NCI-H2081 (cell line): Measurements from ENCODE around the gene C1RL.

Experiments
- DNase-seq, 2 experiments: peaks; one replicate each; lab custom pipeline; 2025; lab: John Stamatoyannopoulos, UW

The C1RL gene

DNA sequence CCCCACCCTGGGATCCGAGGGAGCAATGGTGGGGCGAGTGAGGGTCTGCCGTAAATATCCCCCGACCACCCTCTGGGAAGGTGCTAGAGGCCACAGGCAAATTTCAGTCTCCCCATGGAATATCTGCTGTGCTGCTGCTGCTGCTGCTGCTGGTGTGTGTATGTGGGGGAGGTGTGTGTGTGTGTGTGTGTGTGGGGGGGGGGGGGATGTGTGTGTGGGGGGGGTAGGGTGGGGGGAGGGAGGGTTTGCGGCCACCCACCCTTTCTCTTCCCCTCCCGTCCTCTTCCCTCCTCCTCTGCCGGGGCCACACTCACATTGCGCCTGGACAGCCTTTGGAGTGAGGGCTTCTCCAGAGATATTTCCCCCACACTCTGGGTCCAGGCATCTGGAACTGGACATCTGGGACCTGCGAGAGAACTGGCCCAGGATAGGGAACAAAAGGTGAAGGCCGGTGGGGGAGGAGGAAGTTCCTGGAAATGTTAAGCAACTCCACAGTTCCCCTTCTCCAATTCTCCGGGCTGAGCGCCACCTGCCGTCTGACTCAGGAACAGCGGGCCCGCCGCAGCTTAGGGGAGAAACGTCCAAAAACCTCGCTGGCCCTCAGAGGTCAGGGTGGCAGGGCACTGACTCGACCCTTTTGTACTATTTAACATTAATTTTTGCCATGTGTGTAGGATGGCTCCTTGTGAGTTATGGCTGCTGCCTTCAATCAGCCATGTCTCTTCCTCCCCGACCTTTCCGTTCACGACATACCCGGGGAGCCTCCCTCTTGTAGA lies at the start of gene C1RL:
Gene C1RL, minus strand, starts transcription at position 419 of the 776 bp plus-strand sequence. Its CDS starts 34 bp downstream, at position 385.
- DNase-seq, result peak; percentile 65 to 81

DNA sequence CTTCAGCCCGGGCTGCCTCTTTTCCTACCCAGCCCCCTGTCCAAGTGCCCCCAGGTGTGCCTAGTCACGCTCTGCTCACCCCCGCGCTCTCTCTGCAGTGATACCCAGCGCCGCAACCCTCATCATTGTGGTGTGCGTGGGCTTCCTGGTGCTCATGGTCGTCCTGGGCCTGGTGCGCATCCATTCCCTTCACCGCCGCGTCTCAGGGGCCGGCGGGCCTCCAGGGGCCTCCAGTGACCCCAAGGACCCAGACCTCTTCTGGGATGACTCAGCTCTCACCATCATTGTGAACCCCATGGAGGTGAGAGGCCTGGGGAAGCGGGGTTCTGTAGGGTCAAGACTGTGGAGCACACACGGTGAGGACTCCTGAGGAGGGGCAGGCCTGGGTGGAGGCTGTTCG lies 48.4 kb upstream of the C1RL start:
- no peak for DNase-seq

DNA sequence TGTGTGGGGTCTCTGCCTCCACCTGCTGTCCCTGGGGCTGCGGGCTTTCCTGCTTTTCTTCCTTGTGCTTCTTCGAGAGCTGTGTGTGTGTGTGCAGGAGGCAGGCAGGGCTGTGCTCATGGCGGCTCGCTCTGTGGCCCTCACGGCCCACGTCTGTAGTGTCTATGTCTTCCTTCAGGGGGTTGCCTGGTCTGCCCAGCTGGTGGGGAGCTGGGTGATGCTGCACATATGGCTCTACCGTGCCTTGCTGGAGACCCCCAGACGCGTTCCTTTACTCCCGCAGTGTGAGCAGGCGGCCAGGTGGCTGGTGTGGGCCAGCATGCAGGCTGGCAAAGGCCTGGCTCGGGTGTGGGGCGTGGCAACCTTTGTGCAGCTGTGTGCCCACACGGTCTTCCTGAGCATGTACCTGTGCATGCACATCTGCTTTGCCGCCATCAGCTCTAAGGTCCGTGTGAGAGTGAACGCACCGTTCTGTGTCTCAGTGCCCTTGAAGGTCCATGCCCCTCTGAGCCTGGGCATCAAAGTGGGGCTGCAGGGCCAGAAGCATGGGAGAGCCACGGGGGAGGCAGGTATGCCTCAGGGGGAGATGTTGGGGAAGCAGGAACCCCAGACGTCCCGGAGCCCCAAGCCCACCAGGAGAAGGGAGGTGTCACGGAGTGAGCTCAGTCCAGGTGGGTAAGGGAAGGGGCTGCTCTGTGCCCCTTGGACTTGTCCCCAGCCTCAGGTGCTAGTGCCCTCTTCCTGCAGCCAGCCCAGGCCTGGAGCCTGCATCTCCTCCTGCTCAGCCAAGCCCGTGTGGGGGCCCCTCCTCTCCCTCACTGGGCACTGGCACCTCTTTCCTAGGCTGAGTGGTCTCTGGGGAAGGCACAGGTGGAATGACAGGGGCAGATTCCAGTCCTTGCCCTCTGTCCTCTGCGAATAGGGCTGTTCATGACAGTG lies 47.5 kb upstream of the C1RL start:
- no peak for DNase-seq

DNA sequence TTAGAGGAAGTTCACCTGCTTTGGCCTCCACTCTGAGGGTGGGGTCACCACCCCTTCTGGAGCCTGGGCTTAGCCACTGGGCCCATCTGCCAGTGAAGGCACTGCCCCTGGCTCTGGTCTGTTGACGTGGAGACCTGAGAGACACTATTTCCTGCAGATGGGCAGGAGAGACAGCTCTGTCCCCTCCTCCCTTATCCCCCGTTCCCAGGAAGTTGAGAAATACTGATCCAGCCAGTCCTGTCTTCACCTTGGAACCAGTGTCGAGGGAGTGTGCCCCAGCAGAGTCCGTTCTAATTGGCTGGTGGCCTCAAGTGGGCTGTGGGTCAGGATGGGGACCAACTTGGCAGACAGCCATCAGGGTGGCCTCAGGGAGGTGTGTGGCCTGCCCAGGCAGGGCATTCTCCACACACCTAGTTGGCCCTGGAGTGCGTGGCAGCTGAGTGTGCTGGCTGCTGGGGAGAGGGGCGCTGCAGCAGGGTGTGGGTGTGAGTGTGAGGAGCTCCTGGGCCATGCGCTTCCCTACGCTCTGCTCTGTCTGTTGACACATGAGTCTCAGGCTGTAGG lies 46.5 kb upstream of the C1RL start:
- DNase-seq, result peak in 1 of 2 experiments; percentile 43

GRCh38 chr12:7154901-7155470 lies 46.0 kb upstream of the C1RL start:
- no peak for DNase-seq

- no peak for DNase-seq
Measured at GRCh38 chr12:7154042-7154441, 45.0 kb upstream of the C1RL start.

DNA sequence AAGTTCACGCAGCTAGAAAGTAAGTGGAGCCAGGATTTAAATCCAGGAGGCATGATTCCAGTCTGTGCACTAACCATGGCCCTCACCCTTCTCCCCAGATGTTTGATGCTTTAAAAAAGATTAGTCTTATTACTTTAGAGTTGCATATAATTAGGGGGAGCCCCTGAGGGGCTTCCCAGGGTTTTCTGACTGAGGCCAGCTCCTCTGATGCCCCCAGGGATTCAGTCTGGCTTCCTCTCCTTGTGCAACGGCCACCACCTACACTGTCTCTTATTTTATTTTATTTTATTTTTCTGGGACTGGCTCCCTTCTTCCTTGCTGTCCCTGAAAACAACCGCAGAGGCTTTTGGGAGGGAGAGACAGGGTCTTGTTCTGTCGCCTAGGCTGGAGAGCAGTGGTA lies 43.8 kb upstream of the C1RL start:
- no peak for DNase-seq

DNA sequence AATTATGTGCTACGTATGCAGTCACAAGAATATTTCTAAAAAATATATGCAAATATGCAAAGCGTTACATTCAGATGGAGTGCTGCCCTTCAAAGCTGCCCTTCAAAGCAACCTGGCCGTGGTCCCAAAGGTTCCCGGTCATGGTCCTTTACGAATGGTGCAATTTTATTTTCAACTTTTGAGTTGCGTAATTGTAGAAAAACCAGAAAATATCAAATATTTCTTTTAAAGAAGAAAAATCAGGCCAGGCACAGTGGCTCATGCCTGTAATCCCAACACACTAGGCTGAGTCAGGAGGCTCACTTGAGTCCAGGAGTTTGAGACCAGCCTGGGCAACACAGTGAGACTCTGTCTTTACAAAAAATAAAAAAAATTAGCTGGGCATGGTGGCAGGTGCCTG lies 42.5 kb upstream of the C1RL start:
- DNase-seq, result no peak

GRCh38 chr12:7150841-7151240 lies 41.8 kb upstream of the C1RL start:
- DNase-seq, result no peak

GRCh38 chr12:7150356-7150755 lies 41.3 kb upstream of the C1RL start:
- no peak for DNase-seq

- no peak for DNase-seq
Measured at GRCh38 chr12:7146906-7147305, 37.9 kb upstream of the C1RL start.

GRCh38 chr12:7146228-7146627 lies 37.2 kb upstream of the C1RL start:
- no peak for DNase-seq

GRCh38 chr12:7145671-7146070 lies 36.7 kb upstream of the C1RL start:
- no peak for DNase-seq

GRCh38 chr12:7144414-7145120 lies 35.6 kb upstream of the C1RL start:
- peak; percentile 18 to 29 for DNase-seq

DNA sequence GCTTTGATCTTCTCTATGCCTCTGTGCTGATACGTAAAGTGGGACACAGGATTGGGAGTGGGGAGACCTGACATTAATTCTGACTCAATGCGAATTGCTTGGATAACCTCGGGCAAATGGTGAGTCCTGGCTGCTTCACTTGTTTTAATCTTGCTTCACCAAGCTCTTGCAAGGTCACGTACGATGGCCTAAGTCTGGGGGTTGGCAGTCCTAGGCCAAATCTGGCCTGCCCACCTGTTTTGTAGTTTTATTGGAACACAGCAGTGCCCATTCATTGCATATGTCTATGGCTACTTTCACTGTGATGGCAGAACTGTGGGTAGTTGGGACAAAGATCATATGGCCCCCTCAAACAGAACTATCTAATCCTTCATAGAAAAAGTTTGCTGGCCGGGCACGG lies 34.5 kb upstream of the C1RL start:
- no peak for DNase-seq

- no peak for DNase-seq
Measured at GRCh38 chr12:7142809-7143465, 33.9 kb upstream of the C1RL start.

DNA sequence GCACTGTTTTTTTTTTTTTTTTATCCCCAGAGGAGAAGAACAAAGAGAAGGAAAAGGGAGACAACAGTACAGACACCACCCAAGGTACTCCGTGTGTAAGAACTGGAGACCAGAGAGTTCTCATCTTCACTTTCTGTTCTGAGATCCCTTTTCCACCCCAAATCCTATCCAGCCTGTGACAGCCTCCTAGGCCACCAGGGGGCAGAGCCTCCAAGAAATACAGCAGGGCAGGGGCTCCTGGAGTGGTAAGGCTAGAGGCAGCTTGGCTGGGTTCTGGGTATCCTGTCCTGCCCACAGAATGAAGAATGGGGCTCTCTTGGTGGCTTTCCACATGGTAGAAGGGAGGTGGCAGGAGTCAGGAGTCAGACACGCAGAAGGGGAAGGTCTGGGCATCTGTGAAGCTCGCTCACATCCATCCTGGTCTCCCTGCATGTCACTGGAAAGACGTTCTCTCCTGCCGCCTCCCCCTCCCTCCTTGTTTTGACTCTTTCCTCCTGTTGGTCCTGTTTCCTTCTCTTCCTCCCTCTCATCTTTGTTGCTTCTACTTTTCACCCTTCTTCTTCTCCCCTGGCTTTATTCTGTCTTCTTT lies 33.1 kb upstream of the C1RL start:
- peak; percentile 33 to 42 for DNase-seq

DNA sequence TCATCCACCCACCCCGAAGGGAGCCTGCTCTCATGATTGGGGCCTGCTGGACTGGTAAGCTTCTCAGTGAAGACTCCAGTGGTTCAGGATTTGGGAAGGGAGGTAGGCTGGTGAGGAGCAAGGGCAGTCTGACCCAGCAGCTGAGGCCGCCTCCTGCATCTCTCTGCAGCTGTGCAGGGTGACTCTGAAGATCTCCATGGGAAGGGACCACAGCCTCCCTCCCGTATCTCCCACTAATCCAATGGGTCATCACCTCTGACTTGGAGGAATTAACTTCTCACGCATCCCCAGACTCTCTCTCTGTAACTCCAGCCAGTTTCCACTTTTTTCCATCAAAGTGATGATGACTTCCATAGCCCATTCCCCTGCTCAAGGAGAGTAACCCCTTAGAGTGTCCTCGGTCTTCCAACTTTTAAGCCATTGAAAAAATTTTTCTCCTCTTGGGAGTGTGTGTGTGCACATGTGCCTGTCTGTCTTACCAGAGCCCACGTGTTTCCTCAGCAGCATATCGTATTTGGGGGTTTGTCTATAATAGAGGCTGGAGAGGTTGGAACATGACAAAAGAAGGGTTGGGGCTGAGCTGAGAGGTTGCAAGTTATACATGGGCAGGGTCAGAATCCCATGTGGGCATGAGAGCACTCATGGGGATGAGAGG lies 32.5 kb upstream of the C1RL start:
- no peak for DNase-seq

GRCh38 chr12:7139200-7139599 lies 30.2 kb upstream of the C1RL start:
- DNase-seq, result no peak

GRCh38 chr12:7137908-7138307 lies 28.9 kb upstream of the C1RL start:
- no peak for DNase-seq
